ENCODE measurements around the gene DMAC1.

DMAC1 gene

GRCh38 chr9:7782400-7783120, 17.0 kb downstream of the DMAC1 start:
- no peak for DNase-seq

GRCh38 chr9:7780261-7780988, 19.2 kb downstream of the DMAC1 start:
- DNase-seq, result no peak

- no peak for DNase-seq
These were observed 20.6 kb downstream of the DMAC1 start for GRCh38 chr9:7778851-7779600.

GRCh38 chr9:7777771-7778170, 21.8 kb downstream of the DMAC1 start:
- DNase-seq, result no peak

- no peak for DNase-seq
These were observed 29.5 kb downstream of the DMAC1 start for GRCh38 chr9:7770111-7770510.

- no peak for DNase-seq
These were observed 37.0 kb downstream of the DMAC1 start for GRCh38 chr9:7762600-7762999.

GRCh38 chr9:7760014-7760415, 39.6 kb downstream of the DMAC1 start:
- DNase-seq, result no peak

GRCh38 chr9:7756088-7756487, 43.5 kb downstream of the DMAC1 start:
- DNase-seq, result no peak

- DNase-seq, result no peak
These were observed 47.1 kb downstream of the DMAC1 start for GRCh38 chr9:7752481-7752880.

Measured in activated CD4-positive, CD25-positive, alpha-beta regulatory T cell treated with anti-CD3 and anti-CD28 coated beads, Interleukin-2, amount 50 U/mL, for 72 hours (primary cell).